ENCODE measurements around the gene BHLHE40. TPM values are rescaled to one million over a fixed set of nuclear protein-coding genes. Genes with fewer than 3 reads are reported as not detected.
A peak's percentile ranks its signal among the peaks of the same experiment; 100 is the strongest.

Gene BHLHE40
- total and polyA plus RNA-seq, 9 donors, result 28.6 to 264 (median 75.3) TPM

- Histone ChIP-seq H3K27ac (peak overlapping the region; percentile 78 to 94), H3K27me3 (no peaks in the 10 kb centered on the region), H3K4me1 (ENCODE audit: insufficient read depth) (peaks cover 7% of the 10 kb centered on the region), H3K4me3 (no peak overlapping the region), H3K9me3 (no peaks in the 10 kb centered on the region), H3K36me3 (no peaks in the 10 kb centered on the region)
- peak in 4 of 5 donors; percentile 45 to 56 (median 52) for DNase-seq
- intact Hi-C loops (cut with DNase I), result loop anchor here in 2 of 4 donors (10.0 kb wide), 2 partner anchors 171 to 261 kb away; no protein-coding TSS in a partner anchor
- WGBS, 3 donors, result 56 to 69% (median 67%) methylated on average over 10 of the region's 10 CpGs
- TF ChIP-seq, protein P1, sequence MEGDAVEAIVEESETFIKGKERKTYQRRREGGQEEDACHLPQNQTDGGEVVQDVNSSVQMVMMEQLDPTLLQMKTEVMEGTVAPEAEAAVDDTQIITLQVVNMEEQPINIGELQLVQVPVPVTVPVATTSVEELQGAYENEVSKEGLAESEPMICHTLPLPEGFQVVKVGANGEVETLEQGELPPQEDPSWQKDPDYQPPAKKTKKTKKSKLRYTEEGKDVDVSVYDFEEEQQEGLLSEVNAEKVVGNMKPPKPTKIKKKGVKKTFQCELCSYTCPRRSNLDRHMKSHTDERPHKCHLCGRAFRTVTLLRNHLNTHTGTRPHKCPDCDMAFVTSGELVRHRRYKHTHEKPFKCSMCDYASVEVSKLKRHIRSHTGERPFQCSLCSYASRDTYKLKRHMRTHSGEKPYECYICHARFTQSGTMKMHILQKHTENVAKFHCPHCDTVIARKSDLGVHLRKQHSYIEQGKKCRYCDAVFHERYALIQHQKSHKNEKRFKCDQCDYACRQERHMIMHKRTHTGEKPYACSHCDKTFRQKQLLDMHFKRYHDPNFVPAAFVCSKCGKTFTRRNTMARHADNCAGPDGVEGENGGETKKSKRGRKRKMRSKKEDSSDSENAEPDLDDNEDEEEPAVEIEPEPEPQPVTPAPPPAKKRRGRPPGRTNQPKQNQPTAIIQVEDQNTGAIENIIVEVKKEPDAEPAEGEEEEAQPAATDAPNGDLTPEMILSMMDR (IDR thresholded peaks at IDR 0.05), result no peak
- TF ChIP-seq POLR2A (IDR thresholded peaks at IDR 0.05), result no peak
- no peak for TF ChIP-seq EP300 (IDR thresholded peaks at IDR 0.05)
These were observed 6.3 kb downstream of the BHLHE40 start for GRCh38 chr3:4985330-4986174.

DNA sequence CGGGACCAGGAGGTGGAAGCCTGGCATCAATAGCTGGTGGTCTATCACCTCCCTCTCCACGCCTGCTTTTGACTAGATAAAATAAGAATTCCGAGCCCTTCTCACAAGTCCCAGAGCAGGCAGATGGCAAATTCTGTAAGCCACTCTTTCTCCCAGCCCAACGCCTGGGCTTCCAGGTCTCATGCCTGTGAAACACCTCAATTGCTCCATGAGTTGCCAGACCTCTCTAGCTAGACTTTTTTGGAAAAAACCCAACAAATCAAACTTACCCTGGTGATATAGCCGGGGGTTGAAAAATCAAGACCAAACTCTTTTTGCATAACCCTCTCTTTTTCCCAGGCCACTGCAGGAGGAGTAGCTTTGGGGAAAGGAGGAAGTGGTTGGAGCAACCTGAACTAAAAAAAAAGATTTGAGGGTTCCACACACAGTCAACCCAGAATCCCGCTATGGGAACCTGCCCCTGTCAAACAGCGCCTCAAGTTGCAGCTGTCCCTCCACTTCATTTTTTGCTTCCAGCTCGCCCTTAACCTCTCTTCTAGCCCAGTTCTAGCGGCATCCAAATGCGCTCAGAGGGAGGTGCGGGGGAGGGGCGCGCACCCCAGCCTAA lies 7.0 kb downstream of the BHLHE40 start:
- H3K36me3 ChIP-seq, result no peaks in the 10 kb centered on the region
- peak overlapping the region; percentile 45 for H3K4me3 ChIP-seq
- intact Hi-C loops (cut with DNase I), result loop anchor here in 2 of 4 donors (10.0 kb wide), 2 partner anchors 171 to 261 kb away; no protein-coding TSS in a partner anchor
- 32 to 34% (median 34%) methylated on average over 13 of the region's 13 CpGs for WGBS, 3 donors
- no peak for DNase-seq
- peak overlapping the region; percentile 78 to 94 for H3K27ac ChIP-seq
- H3K27me3 ChIP-seq, result no peaks in the 10 kb centered on the region
- peaks cover 7% of the 10 kb centered on the region for H3K4me1 ChIP-seq (ENCODE audit: insufficient read depth)
- no peaks in the 10 kb centered on the region for H3K9me3 ChIP-seq
- no peak for TF ChIP-seq POLR2A (IDR thresholded peaks at IDR 0.05)
- no peak for TF ChIP-seq EP300 (IDR thresholded peaks at IDR 0.05)
- TF ChIP-seq, protein P1 (IDR thresholded peaks at IDR 0.05), result no peak

DNA sequence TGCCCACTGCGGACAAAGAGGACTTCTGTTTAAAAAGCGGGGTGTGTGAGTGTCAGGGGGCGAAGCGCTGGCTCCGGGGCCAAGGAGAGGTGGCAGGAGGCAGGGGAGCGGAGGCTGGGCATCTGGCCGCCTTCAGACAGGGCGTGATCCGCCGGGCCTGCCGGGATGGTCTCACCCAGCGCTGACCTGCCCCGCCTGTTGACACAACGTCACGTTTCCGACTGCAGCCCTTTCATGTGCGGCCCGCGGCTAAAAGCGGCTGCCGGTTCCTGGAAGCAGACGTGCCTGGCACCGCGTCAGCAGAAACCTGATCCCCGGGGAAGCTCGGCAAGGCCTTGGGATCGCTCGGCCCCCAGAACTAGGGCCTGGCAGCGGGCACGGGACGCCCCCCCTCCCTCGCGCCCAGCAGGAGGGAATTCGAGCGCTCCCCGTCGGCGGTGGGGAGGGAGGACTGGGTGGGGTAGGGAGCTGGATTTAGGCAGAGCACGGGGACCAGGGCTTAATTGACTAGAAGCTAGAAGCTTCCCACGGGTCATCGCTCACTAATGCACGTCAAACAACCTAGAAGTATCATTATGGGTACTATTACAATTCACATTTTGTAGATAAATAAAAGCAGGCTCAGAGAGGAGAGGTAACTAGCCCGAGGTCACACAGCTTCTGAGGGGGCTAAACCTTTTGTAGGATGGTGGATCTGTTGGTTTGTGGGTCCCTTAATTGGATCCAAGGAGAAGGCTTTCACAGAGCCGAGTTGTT lies 7.7 kb downstream of the BHLHE40 start:
- Histone ChIP-seq H3K27me3 (no peaks in the 10 kb centered on the region), H3K27ac (peak overlapping the region; percentile 78 to 94), H3K9me3 (no peaks in the 10 kb centered on the region), H3K36me3 (no peaks in the 10 kb centered on the region), H3K4me1 (ENCODE audit: insufficient read depth) (peaks cover 7% of the 10 kb centered on the region), H3K4me3 (peak overlapping the region; percentile 45)
- intact Hi-C loops (cut with DNase I), result loop anchor here in 2 of 4 donors (10.0 kb wide), 2 partner anchors 172 to 262 kb away; no protein-coding TSS in a partner anchor
- WGBS, 3 donors, result 1 to 3% (median 1%) methylated on average over 41 to 44 of the region's 44 CpGs
- TF ChIP-seq, protein P1 (IDR thresholded peaks at IDR 0.05), result peak in 2 of 3 donors; percentile 5 to 16
- TF ChIP-seq POLR2A (IDR thresholded peaks at IDR 0.05) (peak; percentile 46), EP300 (IDR thresholded peaks at IDR 0.05) (peak; percentile 98)
- DNase-seq, result peak; percentile 98 to 99 (median 99)
